Measurements from ENCODE around the gene ATP8B1. TPM values are rescaled to one million over a fixed set of nuclear protein-coding genes. Genes with fewer than 3 reads are reported as not detected.

The ATP8B1 gene
- total RNA-seq, 1 experiment from 2014 or later = 1.1 TPM

DNA sequence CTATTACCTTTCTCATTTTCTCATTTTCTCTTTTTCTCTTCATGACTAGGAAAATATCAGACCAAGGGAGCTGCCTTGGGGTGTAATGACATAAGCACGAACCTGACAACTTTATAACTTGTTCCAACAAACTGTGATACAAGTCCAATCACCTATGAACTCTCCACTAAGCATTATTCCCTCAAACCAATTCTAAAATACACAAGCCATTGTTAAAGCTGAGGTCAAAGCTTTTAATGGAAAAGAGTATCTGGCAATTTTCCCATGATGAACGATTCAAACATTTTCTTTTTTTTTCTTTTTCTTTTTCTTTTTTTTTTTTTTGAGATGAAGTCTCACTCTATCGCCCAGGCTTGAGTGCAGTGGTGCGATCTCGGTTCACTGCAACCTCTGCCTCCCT, 133.1 kb downstream of the ATP8B1 start:
- H3K36me3 Mint-ChIP-seq (ENCODE audit: insufficient read depth in 1 of 3, low read depth in 3 of 3) = peaks cover 3 to 10% (median 6%) of the 10 kb centered on the region in 3 experiments; a peak in 4 of 7 replicates
- no peaks in the 10 kb centered on the region for H3K79me2 ChIP-seq (ENCODE audit: insufficient read depth, low read length)
- WGBS (ENCODE audit: extremely low coverage, insufficient read length, low lambda C conversion rate) = no CpG with 5 or more reads among the region's 5 CpGs

More for the DNA sequence above, 133.1 kb downstream of the ATP8B1 start:
- Mint-ChIP-seq H3K27me3 (ENCODE audit: low read depth) (no peaks in the 10 kb centered on the region), H3K4me3 (no peak overlapping the region), H3K4me1 (peaks cover 0 to 5% of the 10 kb centered on the region in 2 experiments; a peak in 2 of 4 replicates), H3K9me3 (peaks cover 3 to 5% of the 10 kb centered on the region in 2 experiments; a peak in 3 of 5 replicates), H3K27ac (no peak overlapping the region)
- Histone ChIP-seq H3K18ac (ENCODE audit: insufficient read length, low read depth, low read length) (no peak overlapping the region), H3K56ac (ENCODE audit: insufficient read length, low read depth, low read length) (no peak overlapping the region), H4K5ac (ENCODE audit: insufficient read length, low read depth, low read length) (no peak overlapping the region), H3K4me2 (ENCODE audit: insufficient read depth, insufficient read length, low read length) (no peak overlapping the region), H2BK5ac (ENCODE audit: insufficient read length, low read length) (no peak overlapping the region), H3K23ac (ENCODE audit: insufficient read length, low read depth, low read length) (no peak overlapping the region), H3K4me1 (ENCODE audit: insufficient read depth, low read length) (no peaks in the 10 kb centered on the region), H3K9me3 (ENCODE audit: control insufficient read depth, low read depth, low read length) (no peaks in the 10 kb centered on the region), H2AFZ (ENCODE audit: low read length) (no peak overlapping the region), H4K8ac (replicated peaks; ENCODE audit: insufficient read length, low read depth, low read length) (no peak overlapping the region), H2BK12ac (ENCODE audit: insufficient read length, low read depth, low read length) (no peak overlapping the region), H2BK20ac (ENCODE audit: low read depth, low read length, poor library complexity, severe bottlenecking) (no peak overlapping the region), H3K79me1 (ENCODE audit: insufficient read depth, low read depth, low read length, poor library complexity, severe bottlenecking) (no peaks in the 10 kb centered on the region), H3K27ac (ENCODE audit: insufficient read length, low read depth, low read length) (no peak overlapping the region), H2BK15ac (ENCODE audit: low read depth, low read length) (no peak overlapping the region), H3K14ac (ENCODE audit: insufficient read depth, low read length) (no peak overlapping the region), H4K91ac (ENCODE audit: insufficient read length, low read depth, low read length) (no peak overlapping the region), H3K27me3 (ENCODE audit: insufficient read depth, low read length) (no peaks in the 10 kb centered on the region), H3K23me2 (ENCODE audit: insufficient read length, low read depth, low read length, poor library complexity, severe bottlenecking) (no peaks in the 10 kb centered on the region), H2BK120ac (ENCODE audit: low read depth, low read length, poor library complexity, severe bottlenecking) (no peak overlapping the region), H3T11ph (ENCODE audit: low read length) (no peak overlapping the region), H2AK5ac (ENCODE audit: insufficient read length, low read length) (no peak overlapping the region), H4K20me1 (ENCODE audit: control insufficient read depth, insufficient read depth, insufficient read length) (no peaks in the 10 kb centered on the region), H3K9ac (ENCODE audit: extremely low read depth, insufficient read length, low read length) (no peak overlapping the region), H3K4ac (ENCODE audit: low read depth, low read length) (no peak overlapping the region)
- TF ChIP-seq, protein P1, sequence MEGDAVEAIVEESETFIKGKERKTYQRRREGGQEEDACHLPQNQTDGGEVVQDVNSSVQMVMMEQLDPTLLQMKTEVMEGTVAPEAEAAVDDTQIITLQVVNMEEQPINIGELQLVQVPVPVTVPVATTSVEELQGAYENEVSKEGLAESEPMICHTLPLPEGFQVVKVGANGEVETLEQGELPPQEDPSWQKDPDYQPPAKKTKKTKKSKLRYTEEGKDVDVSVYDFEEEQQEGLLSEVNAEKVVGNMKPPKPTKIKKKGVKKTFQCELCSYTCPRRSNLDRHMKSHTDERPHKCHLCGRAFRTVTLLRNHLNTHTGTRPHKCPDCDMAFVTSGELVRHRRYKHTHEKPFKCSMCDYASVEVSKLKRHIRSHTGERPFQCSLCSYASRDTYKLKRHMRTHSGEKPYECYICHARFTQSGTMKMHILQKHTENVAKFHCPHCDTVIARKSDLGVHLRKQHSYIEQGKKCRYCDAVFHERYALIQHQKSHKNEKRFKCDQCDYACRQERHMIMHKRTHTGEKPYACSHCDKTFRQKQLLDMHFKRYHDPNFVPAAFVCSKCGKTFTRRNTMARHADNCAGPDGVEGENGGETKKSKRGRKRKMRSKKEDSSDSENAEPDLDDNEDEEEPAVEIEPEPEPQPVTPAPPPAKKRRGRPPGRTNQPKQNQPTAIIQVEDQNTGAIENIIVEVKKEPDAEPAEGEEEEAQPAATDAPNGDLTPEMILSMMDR (conservative IDR thresholded peaks at IDR 0.05) = no peak
- DNase-seq = no peak

Data from H9 (cell line).